ENCODE data around the gene MUC4.
"Not testable (repeated sequence)": the region's sequence is repeated elsewhere in the genome, so short reads cannot be mapped to it uniquely, and the experiment has no call there.

DNA sequence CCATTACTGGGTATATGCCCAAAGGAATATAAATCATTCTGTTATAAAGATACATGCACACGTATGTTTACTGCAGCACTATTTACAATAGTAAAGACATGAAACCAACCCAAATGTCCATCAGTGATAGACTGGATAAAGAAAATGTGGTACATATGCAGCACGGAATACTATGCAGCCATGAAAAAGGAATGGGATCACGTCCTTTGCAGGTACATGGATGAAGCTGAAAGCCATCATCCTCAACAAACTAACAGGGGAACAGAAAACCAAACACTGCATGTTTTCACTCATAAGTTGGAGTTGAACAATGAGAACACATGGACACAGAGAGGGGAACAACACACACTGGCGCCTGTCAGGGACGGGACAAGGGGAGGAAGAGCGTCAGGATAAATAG lies 19.1 kb downstream of the MUC4 start:
- TF ChIP-seq, protein P1, sequence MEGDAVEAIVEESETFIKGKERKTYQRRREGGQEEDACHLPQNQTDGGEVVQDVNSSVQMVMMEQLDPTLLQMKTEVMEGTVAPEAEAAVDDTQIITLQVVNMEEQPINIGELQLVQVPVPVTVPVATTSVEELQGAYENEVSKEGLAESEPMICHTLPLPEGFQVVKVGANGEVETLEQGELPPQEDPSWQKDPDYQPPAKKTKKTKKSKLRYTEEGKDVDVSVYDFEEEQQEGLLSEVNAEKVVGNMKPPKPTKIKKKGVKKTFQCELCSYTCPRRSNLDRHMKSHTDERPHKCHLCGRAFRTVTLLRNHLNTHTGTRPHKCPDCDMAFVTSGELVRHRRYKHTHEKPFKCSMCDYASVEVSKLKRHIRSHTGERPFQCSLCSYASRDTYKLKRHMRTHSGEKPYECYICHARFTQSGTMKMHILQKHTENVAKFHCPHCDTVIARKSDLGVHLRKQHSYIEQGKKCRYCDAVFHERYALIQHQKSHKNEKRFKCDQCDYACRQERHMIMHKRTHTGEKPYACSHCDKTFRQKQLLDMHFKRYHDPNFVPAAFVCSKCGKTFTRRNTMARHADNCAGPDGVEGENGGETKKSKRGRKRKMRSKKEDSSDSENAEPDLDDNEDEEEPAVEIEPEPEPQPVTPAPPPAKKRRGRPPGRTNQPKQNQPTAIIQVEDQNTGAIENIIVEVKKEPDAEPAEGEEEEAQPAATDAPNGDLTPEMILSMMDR (IDR thresholded peaks at IDR 0.05), result not testable (repeated sequence)
- not testable (repeated sequence) for TF ChIP-seq POLR2AphosphoS5 (IDR thresholded peaks at IDR 0.05; ENCODE audit: low read depth, low read length); YY1 (IDR thresholded peaks at IDR 0.05; ENCODE audit: low read depth); RCOR1 (IDR thresholded peaks at IDR 0.05; ENCODE audit: low read length); EP300 (IDR thresholded peaks at IDR 0.05; ENCODE audit: borderline replicate concordance in 1 of 2, low read depth in 1 of 2, low read length in 1 of 2); SMC3 (IDR thresholded peaks at IDR 0.05; ENCODE audit: low read depth, low read length); RAD21 (IDR thresholded peaks at IDR 0.05; ENCODE audit: low read length)
- TF ChIP-seq, protein P2, sequence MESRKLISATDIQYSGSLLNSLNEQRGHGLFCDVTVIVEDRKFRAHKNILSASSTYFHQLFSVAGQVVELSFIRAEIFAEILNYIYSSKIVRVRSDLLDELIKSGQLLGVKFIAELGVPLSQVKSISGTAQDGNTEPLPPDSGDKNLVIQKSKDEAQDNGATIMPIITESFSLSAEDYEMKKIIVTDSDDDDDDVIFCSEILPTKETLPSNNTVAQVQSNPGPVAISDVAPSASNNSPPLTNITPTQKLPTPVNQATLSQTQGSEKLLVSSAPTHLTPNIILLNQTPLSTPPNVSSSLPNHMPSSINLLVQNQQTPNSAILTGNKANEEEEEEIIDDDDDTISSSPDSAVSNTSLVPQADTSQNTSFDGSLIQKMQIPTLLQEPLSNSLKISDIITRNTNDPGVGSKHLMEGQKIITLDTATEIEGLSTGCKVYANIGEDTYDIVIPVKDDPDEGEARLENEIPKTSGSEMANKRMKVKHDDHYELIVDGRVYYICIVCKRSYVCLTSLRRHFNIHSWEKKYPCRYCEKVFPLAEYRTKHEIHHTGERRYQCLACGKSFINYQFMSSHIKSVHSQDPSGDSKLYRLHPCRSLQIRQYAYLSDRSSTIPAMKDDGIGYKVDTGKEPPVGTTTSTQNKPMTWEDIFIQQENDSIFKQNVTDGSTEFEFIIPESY (IDR thresholded peaks at IDR 0.05; ENCODE audit: borderline replicate concordance, low read depth), result not testable (repeated sequence)
- TF ChIP-seq, protein P3, sequence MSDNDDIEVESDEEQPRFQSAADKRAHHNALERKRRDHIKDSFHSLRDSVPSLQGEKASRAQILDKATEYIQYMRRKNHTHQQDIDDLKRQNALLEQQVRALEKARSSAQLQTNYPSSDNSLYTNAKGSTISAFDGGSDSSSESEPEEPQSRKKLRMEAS (IDR thresholded peaks at IDR 0.05; ENCODE audit: low read depth), result not testable (repeated sequence)
